DND-41 (cell line): ENCODE data around the gene PLEKHA3.

Source experiments
- EZH2 ChIP-seq: IDR thresholded peaks from 3 replicates; pipeline ENCODE4 v1.6.1; 2012; ENCODE audit warnings: borderline replicate concordance, low read depth, mild to moderate bottlenecking, moderate library complexity, low read length, inconsistent platforms; ENCODE audit not compliant: severe bottlenecking
- TF ChIP-seq, protein P1 (sequence below): IDR thresholded peaks from 2 replicates; pipeline ENCODE4 v1.5.1; 2012; ENCODE audit warnings: borderline replicate concordance, low read length, moderate library complexity, mild to moderate bottlenecking; ENCODE audit not compliant: poor library complexity, severe bottlenecking; ENCODE audit errors: extremely low read depth

DNA sequence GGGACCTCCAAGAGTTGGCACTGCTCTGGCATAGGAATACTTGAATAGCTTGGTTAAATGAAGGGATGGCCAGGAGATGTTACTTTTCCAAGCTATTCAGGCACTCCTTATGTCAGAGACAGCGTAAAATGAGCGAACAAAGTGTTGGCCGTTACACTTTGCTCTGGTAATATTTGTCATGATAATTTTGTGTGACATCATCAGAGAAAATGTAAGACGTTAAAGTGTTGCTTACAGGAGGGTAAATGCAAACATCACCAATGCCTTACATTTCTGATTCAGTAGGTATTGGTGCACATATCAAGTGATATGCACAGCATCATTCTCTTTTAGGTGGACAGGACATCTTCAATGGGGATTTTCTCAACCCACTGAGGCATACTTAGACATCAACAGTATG, 46.0 kb downstream of the PLEKHA3 start:
- TF ChIP-seq EZH2, result no peak
- TF ChIP-seq, protein P1, sequence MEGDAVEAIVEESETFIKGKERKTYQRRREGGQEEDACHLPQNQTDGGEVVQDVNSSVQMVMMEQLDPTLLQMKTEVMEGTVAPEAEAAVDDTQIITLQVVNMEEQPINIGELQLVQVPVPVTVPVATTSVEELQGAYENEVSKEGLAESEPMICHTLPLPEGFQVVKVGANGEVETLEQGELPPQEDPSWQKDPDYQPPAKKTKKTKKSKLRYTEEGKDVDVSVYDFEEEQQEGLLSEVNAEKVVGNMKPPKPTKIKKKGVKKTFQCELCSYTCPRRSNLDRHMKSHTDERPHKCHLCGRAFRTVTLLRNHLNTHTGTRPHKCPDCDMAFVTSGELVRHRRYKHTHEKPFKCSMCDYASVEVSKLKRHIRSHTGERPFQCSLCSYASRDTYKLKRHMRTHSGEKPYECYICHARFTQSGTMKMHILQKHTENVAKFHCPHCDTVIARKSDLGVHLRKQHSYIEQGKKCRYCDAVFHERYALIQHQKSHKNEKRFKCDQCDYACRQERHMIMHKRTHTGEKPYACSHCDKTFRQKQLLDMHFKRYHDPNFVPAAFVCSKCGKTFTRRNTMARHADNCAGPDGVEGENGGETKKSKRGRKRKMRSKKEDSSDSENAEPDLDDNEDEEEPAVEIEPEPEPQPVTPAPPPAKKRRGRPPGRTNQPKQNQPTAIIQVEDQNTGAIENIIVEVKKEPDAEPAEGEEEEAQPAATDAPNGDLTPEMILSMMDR, result no peak
